GDM1 (cell line): ENCODE measurements around the gene TMEM123.
A peak's percentile ranks its signal among the peaks of the same experiment; 100 is the strongest.

Experiments
- DNase-seq: peaks from one replicate; lab custom pipeline; 2025; lab: John Stamatoyannopoulos, UW

Gene TMEM123

DNA sequence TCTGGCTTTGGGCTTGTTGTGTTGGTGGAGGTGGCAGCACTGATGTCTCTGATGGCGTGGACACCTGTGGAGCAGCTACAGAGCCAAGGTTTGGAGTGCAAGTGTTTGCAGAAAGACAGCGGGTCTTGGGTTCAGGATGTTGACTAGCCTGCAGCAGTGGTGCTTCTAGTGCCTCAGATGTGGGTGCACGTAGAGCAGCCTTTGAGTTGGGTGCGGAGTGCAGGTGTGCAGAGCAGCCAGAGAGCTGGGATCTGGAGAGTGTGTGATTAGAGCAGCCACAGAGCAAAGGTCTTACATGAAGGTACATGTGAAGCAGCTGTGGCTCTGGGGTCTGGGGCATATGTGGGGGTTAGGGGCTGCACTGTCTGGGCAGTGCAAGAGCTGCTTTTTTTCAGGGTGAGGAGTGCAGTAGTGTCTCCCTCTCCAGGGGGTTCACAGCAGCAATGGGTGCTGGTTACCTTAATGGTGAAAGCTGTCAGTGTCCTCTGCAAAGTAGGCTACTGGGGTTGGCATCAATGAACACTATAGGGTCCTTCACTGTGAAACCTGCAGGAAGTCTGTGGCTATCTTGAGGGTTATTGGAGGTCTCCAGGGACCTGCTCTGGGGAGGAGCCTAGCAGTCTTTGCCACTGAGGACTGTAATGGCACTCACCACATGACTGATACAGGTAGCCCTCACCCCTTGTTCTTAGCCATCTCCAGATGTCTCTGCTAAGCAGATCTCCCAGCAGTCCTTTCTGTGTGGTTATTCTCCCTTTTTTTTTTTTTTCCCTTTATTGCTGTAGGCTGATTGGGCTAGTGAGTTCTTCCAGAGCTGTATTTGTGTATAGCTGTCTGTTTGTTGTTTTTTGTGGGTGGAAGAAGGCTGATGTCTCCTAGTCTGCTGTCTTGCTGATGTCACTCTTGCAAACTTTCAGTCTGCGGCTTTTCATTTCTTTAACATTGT is 91.2 kb downstream of the TMEM123 start:
- DNase-seq = no peak

DNA sequence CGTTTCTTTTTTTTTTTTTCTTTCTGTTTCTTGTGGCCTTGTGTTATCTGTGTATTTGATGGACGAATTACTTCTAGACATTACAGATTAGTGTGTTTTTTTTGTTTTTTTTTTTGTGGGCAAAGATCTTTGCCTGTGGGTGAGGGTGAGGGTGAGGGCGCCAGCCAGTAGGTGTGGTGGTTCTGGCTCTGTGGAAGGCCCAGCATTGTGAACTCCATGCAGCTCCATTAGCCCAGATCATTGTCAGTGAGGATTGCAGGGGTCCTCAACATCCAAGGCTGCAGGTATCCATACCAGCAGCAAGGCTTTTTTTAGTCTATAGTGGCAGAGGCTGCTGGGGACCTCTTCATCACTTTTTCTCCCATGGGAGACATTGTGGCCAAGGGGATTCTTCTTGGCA is 91.9 kb downstream of the TMEM123 start:
- no peak for DNase-seq

DNA sequence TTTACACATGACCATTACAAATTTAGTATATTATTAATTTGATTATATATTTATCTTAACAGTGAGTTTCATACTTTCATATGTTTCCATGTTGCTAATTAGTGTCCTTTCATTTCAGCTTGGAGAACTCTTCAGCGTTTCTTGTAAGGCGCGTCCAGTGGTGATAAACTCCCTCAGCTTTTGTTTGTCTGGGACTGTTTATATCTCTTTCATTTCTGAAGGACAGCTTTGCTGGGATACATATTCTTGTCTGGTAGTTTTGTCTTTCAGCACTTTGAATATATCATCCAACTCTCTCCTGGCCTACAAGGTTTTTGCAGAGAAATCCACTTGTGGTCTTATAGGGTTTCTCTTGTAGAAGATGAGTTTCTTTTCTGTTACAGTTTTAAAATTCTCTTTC is 93.2 kb downstream of the TMEM123 start:
- no peak for DNase-seq

DNA sequence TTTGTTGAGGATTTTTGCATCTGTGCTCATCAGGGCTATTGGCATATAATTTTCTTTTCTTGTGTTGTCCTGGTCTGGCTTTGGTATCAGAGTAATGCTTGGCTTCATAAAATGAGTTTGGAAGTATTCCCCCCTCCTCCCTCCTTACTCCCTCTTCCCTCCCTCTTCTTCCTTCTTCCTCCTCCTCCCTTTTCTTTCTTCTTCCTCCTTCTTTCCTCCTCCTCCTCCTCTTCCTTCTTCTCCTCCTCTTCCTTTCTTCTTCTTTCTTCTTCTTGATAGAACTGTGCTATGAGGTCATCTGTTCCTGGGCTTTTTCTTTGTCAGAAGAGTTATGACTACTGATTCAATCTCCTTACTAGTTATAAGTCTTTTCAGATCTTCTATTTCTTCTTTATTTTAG is 95.4 kb downstream of the TMEM123 start:
- no peak for DNase-seq

DNA sequence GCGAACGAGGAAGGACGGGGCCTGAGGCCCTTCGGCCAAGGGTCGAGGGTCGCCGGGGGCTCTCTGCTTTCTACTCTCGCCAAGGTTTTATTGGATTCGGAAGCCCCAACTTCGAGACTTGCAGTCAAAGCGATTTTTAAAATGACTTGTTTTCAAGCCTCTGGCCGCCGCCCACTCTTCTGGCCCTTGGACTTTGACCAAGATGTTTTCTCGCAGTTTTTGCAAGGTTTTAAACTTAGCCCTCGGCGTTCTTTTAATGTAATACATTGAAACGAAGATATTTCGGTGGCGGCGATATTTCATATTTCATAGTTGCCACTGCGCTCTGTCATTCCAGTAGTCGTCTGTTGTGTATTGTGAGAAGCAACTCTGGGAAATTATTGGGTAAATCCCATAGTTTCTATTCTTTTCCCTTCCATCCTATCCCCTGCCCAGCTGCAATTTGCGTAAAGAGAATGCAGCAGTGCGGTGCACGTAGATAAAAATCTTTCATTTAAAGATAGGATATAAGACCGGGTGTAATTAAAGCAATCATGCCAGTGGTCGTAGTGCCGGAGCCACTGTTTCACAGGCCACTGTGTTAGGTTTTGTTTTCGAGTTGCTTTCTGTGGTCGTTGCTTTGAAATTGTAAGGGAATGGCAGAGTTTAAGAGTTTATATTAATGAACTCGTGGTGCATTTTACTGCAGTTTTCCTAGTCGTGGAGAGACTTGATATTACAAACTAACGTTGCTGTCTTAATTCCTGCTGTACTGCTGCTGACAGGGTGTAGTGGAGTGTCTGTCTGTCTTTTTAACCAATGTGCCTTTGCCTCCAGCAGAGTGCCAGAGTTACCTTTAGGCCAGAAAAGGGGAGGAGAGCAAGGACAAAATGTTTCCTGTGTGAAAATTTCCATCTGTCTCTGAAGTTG is 104.8 kb downstream of the TMEM123 start:
- DNase-seq = peak; percentile 13

DNA sequence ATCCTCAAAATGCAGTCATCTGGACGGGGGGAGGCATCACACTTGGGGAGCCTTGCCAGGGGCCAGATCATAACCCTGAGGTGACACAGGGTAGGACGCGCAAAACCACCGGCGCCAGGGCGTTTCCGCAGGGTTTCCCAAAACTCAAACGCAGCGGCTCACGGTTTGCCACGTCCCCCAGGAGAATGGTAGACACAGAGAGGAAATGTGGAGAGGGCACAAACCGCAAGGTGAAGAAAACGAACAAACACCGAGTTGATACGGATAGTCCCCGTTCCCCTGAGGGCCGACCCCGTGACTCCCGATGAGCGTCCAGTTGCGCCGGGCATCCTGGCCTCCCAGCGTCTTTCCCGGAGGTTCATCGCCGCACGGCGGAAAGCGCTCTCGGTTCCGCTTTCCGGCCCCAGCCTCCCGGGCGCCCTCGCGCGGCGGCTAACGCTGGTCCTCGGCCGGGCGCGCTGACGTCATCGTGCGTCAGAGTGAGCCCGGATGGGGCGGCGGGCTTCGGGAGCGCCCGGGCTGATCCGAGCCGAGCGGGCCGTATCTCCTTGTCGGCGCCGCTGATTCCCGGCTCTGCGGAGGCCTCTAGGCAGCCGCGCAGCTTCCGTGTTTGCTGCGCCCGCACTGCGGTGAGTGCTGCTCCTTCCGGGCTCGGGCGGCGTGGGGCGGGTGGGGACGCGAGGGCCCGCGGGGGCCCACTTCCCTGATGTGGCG is 105.7 kb downstream of the TMEM123 start, which contains the start of gene BIRC2:
Gene BIRC2, plus strand, starts transcription at position 467 of the 714 bp plus-strand sequence. CDS start 2,641 bp downstream, outside the sequence.
- peak; percentile 95 for DNase-seq

DNA sequence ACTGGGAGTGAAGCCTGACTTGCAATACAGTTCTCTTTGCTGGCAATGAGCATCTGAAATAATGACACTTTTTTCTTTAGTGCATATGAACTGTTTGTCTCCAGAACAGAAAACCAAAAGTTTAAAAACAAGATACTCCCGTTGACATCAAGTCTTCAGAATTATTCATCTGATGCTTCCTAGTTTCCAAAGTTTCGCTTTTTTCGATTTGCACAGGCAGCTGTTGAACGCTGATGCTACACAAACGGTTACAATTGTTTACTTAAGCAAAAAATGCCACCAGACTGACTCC is 106.2 kb downstream of the TMEM123 start:
- no peak for DNase-seq
